WTC11 (cell line): ENCODE measurements around the gene CCDC57.

Experiments used
- CTCF ChIP-seq: fragments of 200-600 bp; IDR thresholded peaks from 2 replicates; pipeline ENCODE4 v1.8.0; 2022; ENCODE audit warnings: antibody characterized with exemption
- ELF4 ChIP-seq: sonication (generic); formaldehyde crosslinking; IDR thresholded peaks from 2 replicates; pipeline ENCODE4 v1.8.1; 2022; ENCODE audit warnings: low read depth, mild to moderate bottlenecking, moderate library complexity, missing genetic modification reagents
- NR3C1 ChIP-seq: sonication (generic); formaldehyde crosslinking; conservative IDR thresholded peaks from 2 replicates; pipeline ENCODE4 v1.8.1; 2023; ENCODE audit warnings: low read depth, mild to moderate bottlenecking, missing genetic modification reagents

GRCh38 chr17:82168568-82168967, 44.1 kb downstream of the CCDC57 start:
- TF ChIP-seq ELF4 (CRISPR knock-in tag) = no peak
- TF ChIP-seq CTCF = no peak
- no peak for TF ChIP-seq NR3C1 (CRISPR knock-in tag)
